Stimulated activated CD4-positive, alpha-beta T cell treated with anti-CD3 and anti-CD28 coated beads, Interleukin-12 subunit alpha, Interleukin-12 subunit beta, amount 100 ng/mL, for 48 hours (primary cell): ENCODE data around the gene NCAM2.

Experiments used
- DNase-seq, 3 donors: peaks; one replicate each; pipeline ENCODE4 v3.0.0-alpha.2; 2020; ENCODE audit warnings: low read depth in 2 of 3, low spot score in 1 of 3

Gene NCAM2

GRCh38 chr21:21204366-21204996 is 206.3 kb downstream of the NCAM2 start:
- no peak for DNase-seq

- DNase-seq, result no peak
These were observed 207.4 kb downstream of the NCAM2 start for GRCh38 chr21:21205604-21206003.

- no peak for DNase-seq
These were observed 212.3 kb downstream of the NCAM2 start for GRCh38 chr21:21210552-21210951.

- DNase-seq, result no peak
These were observed 215.1 kb downstream of the NCAM2 start for GRCh38 chr21:21213297-21213696.

GRCh38 chr21:21216047-21216446 is 217.8 kb downstream of the NCAM2 start:
- DNase-seq, result no peak

GRCh38 chr21:21226472-21226871 is 228.3 kb downstream of the NCAM2 start:
- DNase-seq, result no peak

GRCh38 chr21:21230672-21231071 is 232.5 kb downstream of the NCAM2 start:
- DNase-seq, result no peak

- DNase-seq, result no peak
These were observed 233.7 kb downstream of the NCAM2 start for GRCh38 chr21:21231913-21232312.

GRCh38 chr21:21232320-21232719 is 234.1 kb downstream of the NCAM2 start:
- DNase-seq, result no peak

GRCh38 chr21:21233051-21233450 is 234.8 kb downstream of the NCAM2 start:
- DNase-seq, result no peak

GRCh38 chr21:21236996-21237395 is 238.8 kb downstream of the NCAM2 start:
- DNase-seq, result no peak

GRCh38 chr21:21238629-21239400 is 240.6 kb downstream of the NCAM2 start:
- DNase-seq, result no peak

GRCh38 chr21:21241391-21241790 is 243.2 kb downstream of the NCAM2 start:
- no peak for DNase-seq

GRCh38 chr21:21246007-21246406 is 247.8 kb downstream of the NCAM2 start:
- DNase-seq, result no peak

- no peak for DNase-seq
These were observed 249.2 kb downstream of the NCAM2 start for GRCh38 chr21:21247424-21247823.

- no peak for DNase-seq
These were observed 263.8 kb downstream of the NCAM2 start for GRCh38 chr21:21262048-21262447.

- no peak for DNase-seq
These were observed 269.9 kb downstream of the NCAM2 start for GRCh38 chr21:21268061-21268471.

- no peak for DNase-seq
These were observed 270.7 kb downstream of the NCAM2 start for GRCh38 chr21:21268885-21269284.

- DNase-seq, result no peak
These were observed 281.1 kb downstream of the NCAM2 start for GRCh38 chr21:21279193-21279901.

- DNase-seq, result no peak
These were observed 285.6 kb downstream of the NCAM2 start for GRCh38 chr21:21283810-21284209.

- DNase-seq, result no peak
These were observed 288.1 kb downstream of the NCAM2 start for GRCh38 chr21:21286170-21286798.

- no peak for DNase-seq
These were observed 292.5 kb downstream of the NCAM2 start for GRCh38 chr21:21290751-21291150.
